ENCODE measurements around the gene WDR6. TPM values are rescaled to one million over a fixed set of nuclear protein-coding genes. Genes with fewer than 3 reads are reported as not detected.

The WDR6 gene
- polyA plus RNA-seq, 2 of the 4 experiments (the other 2 are of a cell fraction) = 64.2 to 99.6 TPM

GRCh38 chr3:48974076-48974864, 32.9 kb upstream of the WDR6 start (continued):
- no peak for TF ChIP-seq FOXS1 (CRISPR knock-in tag; IDR thresholded peaks at IDR 0.05)
- TF ChIP-seq HEYL (CRISPR knock-in tag; IDR thresholded peaks at IDR 0.05) = no peak
- no peak for TF ChIP-seq MYC (IDR thresholded peaks at IDR 0.05; ENCODE audit: borderline replicate concordance, low read length)
- TF ChIP-seq SMC3 (IDR thresholded peaks at IDR 0.05) = no peak

GRCh38 chr3:48979451-48979850, 27.7 kb upstream of the WDR6 start:
- 96% methylated on average over 3 of the region's 3 CpGs for WGBS (ENCODE audit: missing lambda C conversion rate)
- Histone ChIP-seq H3K9me3 (no peaks in the 10 kb centered on the region), H3K4me2 (no peak overlapping the region), H3K4me3 (no peak overlapping the region), H3K4me1 (no peaks in the 10 kb centered on the region), H3K27ac (no peak overlapping the region)
- DNase-seq (ENCODE audit: low read depth in 1 of 2, low spot score in 1 of 2) = no peak
- no peak for TF ChIP-seq HOXB13 (CRISPR knock-in tag; IDR thresholded peaks at IDR 0.05; ENCODE audit: low read depth)
- TF ChIP-seq CEBPB (IDR thresholded peaks at IDR 0.05) = no peak
- TF ChIP-seq MAZ (IDR thresholded peaks at IDR 0.05; ENCODE audit: borderline replicate concordance, low read depth, low read length) = no peak
- TF ChIP-seq HOXB5 (CRISPR knock-in tag; IDR thresholded peaks at IDR 0.05) = no peak
- TF ChIP-seq BCL3 (IDR thresholded peaks at IDR 0.05) = no peak
- TF ChIP-seq CBX2 (IDR thresholded peaks at IDR 0.05; ENCODE audit: borderline replicate concordance, low read depth) = no peak
- TF ChIP-seq ZNF302 (CRISPR knock-in tag; IDR thresholded peaks at IDR 0.05) = no peak
- no peak for TF ChIP-seq RAD21 (conservative IDR thresholded peaks at IDR 0.05 in 1 of 2, IDR thresholded peaks at IDR 0.05 in 1 of 2)
- TF ChIP-seq FOSB (CRISPR knock-in tag; IDR thresholded peaks at IDR 0.05) = no peak
- TF ChIP-seq GATA3 (IDR thresholded peaks at IDR 0.05; ENCODE audit: borderline replicate concordance) = no peak
- no peak for TF ChIP-seq RNF2 (IDR thresholded peaks at IDR 0.05; ENCODE audit: borderline replicate concordance, low read depth)
- no peak for TF ChIP-seq EHF (CRISPR knock-in tag; IDR thresholded peaks at IDR 0.05)
- no peak for TF ChIP-seq ESRRA (IDR thresholded peaks at IDR 0.05; ENCODE audit: borderline replicate concordance, low read length)
- TF ChIP-seq RCOR1 (IDR thresholded peaks at IDR 0.05; ENCODE audit: low read depth, low read length) = no peak
- TF ChIP-seq, protein P1, sequence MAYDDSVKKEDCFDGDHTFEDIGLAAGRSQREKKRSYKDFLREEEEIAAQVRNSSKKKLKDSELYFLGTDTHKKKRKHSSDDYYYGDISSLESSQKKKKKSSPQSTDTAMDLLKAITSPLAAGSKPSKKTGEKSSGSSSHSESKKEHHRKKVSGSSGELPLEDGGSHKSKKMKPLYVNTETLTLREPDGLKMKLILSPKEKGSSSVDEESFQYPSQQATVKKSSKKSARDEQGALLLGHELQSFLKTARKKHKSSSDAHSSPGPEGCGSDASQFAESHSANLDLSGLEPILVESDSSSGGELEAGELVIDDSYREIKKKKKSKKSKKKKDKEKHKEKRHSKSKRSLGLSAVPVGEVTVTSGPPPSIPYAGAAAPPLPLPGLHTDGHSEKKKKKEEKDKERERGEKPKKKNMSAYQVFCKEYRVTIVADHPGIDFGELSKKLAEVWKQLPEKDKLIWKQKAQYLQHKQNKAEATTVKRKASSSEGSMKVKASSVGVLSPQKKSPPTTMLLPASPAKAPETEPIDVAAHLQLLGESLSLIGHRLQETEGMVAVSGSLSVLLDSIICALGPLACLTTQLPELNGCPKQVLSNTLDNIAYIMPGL (CRISPR knock-in tag; IDR thresholded peaks at IDR 0.05; ENCODE audit: borderline replicate concordance) = no peak
- POLR2A ChIA-PET = no interaction called here
- CTCF ChIA-PET = interaction anchor here (1.0 kb wide), 1 partner anchor 8 kb away, joined by 3 read pairs; no protein-coding TSS in a partner anchor
- no peak for ATAC-seq
- FAIRE-seq = no peak

DNA sequence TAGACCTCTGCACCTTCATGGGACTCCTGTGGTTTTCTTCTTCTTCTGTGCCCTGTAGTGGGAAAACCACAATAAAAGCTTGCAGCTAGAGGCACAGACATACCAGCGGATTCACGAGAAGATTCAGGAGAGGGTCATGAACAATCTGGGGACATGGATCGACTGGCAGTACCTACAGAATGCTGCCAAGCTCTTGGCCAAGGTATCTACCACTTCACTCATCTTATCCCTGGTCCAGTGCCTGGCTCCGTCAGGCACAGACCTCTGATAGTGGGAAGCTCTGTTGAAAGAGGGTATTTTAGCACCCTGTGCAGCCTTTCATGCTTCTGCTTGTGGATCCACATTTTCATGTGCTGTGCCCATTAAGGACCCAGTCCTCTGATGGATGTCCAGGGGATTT, 26.9 kb upstream of the WDR6 start:
- ChIA-PET POLR2A (no interaction called here), CTCF (interaction anchor here (1.1 to 1.8 kb wide), 2 partner anchors 28 to 43 kb away, joined by 3 to 4 read pairs; no protein-coding TSS in a partner anchor)
- Histone ChIP-seq H3K4me3 (no peak overlapping the region), H3K27ac (no peak overlapping the region), H3K4me1 (no peaks in the 10 kb centered on the region), H3K4me2 (no peak overlapping the region), H3K9me3 (no peaks in the 10 kb centered on the region)
- WGBS (ENCODE audit: missing lambda C conversion rate) = 77% methylated on average over 4 of the region's 4 CpGs
- FAIRE-seq = no peak
- no peak for DNase-seq (ENCODE audit: low read depth in 1 of 2, low spot score in 1 of 2)
- ATAC-seq = no peak; a peak in 1 of 6 replicates
- TF ChIP-seq BCL3 (IDR thresholded peaks at IDR 0.05) = no peak
- no peak for TF ChIP-seq NR3C1 (IDR thresholded peaks at IDR 0.05)
- TF ChIP-seq JUN (IDR thresholded peaks at IDR 0.05) = no peak
- TF ChIP-seq, protein P2, sequence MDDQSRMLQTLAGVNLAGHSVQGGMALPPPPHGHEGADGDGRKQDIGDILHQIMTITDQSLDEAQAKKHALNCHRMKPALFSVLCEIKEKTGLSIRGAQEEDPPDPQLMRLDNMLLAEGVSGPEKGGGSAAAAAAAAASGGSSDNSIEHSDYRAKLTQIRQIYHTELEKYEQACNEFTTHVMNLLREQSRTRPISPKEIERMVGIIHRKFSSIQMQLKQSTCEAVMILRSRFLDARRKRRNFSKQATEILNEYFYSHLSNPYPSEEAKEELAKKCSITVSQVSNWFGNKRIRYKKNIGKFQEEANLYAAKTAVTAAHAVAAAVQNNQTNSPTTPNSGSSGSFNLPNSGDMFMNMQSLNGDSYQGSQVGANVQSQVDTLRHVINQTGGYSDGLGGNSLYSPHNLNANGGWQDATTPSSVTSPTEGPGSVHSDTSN (IDR thresholded peaks at IDR 0.05) = no peak
- no peak for TF ChIP-seq RFX5 (IDR thresholded peaks at IDR 0.05)
- TF ChIP-seq, protein P3, sequence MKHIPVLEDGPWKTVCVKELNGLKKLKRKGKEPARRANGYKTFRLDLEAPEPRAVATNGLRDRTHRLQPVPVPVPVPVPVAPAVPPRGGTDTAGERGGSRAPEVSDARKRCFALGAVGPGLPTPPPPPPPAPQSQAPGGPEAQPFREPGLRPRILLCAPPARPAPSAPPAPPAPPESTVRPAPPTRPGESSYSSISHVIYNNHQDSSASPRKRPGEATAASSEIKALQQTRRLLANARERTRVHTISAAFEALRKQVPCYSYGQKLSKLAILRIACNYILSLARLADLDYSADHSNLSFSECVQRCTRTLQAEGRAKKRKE (CRISPR knock-in tag; IDR thresholded peaks at IDR 0.05; ENCODE audit: low read depth) = no peak
- TF ChIP-seq BHLHE40 (IDR thresholded peaks at IDR 0.05; ENCODE audit: low read depth, low read length) = no peak
- no peak for TF ChIP-seq TP53 (CRISPR knock-in tag; IDR thresholded peaks at IDR 0.05)
- no peak for TF ChIP-seq NFE2L2 (conservative IDR thresholded peaks at IDR 0.05; ENCODE audit: low read length)
- TF ChIP-seq HOXA7 (CRISPR knock-in tag; IDR thresholded peaks at IDR 0.05) = no peak
- no peak for TF ChIP-seq POLR2AphosphoS2 (conservative IDR thresholded peaks at IDR 0.05; ENCODE audit: low read length)
- TF ChIP-seq RARB (CRISPR knock-in tag; IDR thresholded peaks at IDR 0.05) = no peak
